Superior temporal gyrus (tissue), 1 donor: ENCODE results near the gene ARL11.

Source experiments
- DNase-seq: peaks from one replicate; pipeline ENCODE4 v3.0.0-alpha.2; 2016; ENCODE audit errors: extremely low spot score

The ARL11 gene

DNA sequence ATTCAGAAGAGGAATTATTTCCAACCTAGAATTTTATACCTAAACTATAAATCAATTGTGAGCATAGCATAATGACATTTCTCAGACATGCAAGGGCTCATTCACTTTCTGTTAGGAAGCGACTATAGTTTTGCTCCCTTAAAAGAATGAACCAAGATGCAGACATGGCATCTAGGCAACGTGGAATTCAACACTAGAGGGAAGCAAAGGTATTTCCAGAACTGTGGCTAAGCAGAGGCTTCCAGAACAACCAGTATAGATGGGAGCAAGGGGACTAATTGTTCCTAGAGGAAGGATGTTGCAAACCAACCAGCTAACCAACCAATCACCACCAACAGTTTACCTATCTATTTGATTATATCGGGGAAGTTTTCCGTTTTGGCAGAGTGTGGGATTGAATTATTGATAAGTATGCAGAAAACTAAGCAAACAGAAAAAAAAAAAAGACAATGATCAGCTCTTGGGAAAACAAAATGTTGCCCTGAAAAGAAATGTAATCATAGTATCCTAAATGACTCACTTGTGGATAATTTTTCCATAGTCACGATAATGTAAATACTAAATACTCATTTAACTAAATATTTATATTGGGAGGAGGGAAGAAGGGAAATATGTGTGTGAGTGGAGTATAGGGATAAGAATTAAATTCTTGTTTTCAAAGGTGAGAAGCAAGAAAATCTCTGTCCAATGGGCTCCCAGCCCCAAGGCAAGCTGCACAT, 21.1 kb downstream of the ARL11 start:
- no peak for DNase-seq

DNA sequence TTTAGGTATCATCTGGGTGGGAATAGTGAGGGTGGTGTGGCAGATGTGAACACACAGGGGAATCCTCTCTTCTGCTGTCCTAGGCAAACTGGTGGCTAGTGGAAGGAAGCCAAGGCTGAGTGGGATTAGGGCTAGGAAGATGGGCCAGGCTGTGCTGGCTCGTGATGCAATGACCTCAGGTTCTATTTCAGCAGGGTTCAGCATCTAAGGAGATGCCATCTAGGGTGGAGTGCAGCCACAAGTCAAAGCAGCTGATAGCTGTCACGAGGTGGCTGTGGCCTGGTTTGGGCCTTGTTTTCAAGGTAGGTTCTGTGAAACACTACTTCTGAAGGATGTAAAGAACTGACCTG, 21.6 kb downstream of the ARL11 start:
- DNase-seq, result no peak

DNA sequence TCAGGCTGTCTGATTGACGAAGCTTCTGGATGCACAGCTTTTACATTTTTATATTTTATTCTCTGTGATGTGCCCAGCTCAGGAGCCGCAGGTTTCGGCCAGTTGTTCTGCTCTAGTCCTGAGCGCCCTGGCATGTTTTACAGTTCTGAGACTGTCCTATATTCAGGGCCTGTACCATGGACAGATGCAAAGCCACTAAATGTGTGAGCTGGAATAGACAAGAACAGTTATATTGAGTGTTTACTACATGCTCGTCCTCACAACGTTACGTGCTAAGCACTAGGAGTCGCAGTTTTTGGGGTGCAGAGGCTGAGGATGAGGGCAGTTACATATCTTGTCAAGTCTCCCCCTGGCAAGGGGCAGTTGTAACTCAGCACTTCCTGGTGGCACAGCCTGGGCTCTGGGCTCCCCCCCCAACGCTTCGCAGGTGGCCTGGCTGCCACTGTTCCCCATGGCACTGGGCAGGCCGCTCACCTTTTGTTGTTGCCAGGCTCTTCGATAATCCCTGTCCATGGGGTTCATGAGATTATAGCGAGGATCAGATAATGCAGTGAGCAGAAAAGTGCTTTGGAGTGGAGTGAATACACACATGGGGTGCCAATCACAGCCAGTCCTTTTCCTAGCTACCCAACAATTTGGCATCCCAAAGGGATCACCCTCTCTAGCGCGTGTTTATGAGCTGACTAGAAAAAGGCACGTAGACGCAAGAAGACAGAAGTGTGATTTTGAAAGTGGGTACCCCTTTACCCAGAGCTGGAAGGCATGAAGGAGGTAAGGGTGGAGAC, 23.5 kb downstream of the ARL11 start:
- DNase-seq, result no peak

DNA sequence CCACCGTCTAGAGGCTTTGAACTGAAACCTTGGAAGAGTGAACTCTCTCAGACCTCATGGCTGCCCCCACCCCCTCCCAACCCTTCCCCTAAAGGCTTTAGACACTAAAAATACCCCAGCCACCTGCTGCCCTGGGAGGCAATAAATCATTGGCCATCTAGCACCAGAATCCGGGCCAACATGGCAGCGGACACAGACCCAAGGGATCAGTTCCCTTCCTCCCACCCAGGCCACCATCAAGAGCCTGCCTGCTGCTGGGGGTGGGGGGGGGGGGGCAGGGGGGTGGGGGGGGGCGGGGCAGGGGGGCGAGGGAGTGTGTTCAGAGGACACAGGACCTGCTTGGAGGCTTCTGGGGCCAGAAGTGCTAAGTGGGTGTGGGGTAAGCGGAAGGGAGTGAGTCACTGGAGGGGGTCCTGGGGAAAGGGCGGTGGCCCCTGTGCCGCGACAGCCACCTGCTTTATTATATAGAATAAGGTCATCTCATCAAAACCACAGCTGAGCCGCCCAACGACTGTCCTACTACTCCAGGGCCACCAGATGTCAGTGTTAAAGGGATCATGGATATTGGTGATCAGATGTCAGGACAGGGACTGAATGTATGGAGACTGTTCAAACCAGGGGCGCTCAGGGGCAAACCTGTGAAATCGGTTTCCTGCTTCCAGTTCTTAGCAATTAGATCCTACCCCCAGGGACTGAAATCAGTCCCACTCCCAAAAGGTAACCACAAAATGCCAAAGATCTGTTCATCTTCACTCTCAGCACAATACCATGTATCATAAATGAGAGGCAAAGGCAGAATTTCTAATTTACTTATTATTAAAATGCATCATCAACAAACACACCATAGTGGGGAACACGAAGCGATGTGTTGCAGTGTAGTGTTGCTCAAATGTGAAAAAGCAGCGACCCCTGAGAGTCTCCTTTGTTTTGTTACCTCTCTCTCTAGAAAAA, 24.3 kb downstream of the ARL11 start:
- no peak for DNase-seq

DNA sequence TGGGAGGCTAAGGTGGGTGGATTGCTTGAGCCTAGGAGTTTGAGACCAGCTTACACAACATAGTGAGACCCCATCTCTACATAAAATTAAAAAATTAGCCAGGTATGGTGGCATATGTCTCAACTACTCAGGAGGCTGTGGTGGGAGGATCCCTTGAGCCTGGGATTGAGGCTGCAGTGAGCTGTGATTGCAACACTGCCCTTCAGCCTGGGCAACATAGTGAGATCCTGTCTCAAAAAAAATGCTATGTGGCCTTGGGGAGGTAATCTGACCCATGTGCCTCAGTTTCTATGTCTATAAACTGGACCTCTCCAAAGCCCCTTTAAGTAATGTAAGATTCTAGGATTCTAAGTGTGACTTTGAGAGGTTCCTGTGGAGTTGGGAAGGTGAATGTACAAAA, 25.2 kb downstream of the ARL11 start:
- no peak for DNase-seq

DNA sequence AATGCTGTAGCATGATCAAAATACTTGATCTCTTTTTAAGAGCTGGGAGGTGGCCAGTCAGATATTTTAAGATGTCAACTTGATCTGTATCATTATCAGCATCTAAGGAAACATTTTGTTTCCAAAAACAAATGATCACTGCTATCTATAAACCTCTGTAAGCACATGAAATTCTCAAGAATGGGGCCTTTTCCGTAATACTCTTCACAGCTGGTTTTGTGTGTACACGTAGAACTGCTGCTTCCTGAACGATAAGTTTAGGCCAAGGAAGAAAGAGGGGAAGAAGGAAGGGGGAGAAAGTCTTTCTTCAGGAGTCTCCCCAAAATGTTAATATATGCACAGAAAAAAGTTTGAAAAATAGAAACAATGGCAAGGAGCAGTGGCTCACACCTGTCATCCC, 25.7 kb downstream of the ARL11 start:
- DNase-seq, result no peak

DNA sequence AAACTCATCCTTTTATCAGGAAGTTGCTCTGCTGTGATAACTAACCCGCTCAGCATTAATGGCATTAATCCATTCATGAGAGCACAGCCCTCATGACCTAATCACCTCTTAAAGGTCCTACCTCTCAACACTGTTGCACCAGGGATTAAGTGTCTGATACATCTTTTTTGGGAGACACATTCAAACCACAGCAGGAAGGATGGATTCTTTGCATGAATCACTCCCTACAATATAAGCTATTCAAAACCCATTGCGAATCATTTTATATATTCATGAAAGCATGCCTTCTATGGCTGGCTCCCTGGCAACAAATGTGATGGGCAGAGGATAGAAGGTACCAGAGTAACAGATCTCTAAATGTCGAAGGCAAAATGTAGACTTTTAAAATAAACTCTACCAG, 27.6 kb downstream of the ARL11 start:
- DNase-seq, result no peak

DNA sequence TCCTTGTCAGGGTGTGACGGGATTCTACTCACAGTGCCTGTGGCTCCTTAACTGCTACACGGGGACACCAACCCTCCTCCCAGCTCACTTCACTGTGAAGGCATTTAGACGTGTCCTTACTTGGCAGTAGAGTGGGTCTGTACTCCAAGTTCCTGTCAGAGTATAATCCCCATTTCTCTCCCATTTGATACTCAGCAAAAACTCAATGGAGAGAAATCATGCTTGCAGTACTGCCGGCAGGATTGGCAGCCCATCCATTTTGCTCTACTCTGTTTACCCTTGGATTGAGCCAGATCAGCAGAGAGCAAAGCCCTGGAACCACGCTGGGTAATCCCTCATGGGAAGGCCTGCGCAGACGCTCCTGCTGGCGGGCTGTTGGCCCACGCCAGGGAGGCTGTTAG, 28.9 kb downstream of the ARL11 start:
- DNase-seq, result no peak

DNA sequence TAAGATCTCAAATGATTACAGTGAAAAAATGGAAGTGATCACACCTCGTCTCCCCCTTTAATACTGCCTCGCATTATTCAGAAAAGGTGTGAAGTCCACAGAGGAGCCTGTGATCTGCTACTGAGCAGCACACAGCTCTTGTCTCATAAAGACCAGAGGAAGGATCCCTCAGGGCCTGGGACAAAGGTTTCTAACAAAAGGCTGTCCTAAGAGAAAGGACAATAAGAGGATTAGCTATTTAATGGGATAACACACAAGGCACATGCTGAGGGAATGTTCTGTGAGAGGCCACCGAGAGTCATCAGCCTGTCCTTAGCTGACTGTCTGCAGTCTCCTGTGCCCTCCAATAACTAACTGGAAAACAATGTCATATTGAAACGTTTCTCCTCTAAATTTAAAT, 36.3 kb downstream of the ARL11 start:
- no peak for DNase-seq

DNA sequence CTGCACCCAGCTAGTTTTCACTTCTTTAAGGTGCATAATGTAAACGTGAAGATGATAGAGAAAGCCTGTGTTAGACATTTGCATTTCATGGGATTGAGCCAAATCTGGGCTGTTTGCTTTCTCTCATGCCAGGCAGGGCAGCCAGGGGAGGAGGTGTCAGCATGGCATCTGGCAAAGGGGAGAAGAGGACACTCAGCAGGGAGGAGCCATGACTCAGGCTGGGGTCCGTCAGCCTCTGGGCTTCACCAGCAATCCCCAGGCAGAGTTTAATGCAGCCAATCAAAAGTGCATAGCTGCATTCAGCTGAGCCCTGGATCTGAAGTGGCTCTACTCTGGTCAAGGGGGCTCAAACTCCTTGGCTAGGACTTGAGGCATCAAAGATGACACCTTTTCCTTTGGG, 39.5 kb downstream of the ARL11 start:
- no peak for DNase-seq

DNA sequence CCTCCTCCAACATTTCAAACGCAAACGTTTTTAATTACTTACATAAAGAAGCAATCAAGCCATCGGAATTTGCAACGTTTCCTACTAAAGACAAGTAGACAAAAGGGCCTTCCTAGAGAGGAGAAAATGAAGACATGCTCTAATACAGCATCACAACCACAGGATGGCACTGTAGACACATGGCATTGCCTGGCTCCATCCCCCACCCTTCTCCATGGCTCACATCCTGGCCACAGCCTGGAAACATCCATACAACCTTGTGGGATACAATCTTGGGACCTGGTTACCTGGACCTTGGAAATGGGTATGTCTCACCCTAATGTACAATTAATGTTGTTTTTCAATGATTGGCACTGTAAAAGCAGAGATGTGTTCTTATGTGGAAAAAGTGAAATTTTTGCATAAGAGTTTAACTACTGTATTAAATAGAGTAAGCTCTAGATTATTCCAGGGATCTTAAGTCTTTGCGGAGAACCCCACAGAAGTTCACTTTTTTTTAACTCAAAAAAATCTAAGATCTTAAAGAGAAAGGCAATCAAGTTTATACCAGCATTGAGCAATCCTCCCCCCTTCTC, 41.5 kb downstream of the ARL11 start:
- DNase-seq, result peak; percentile 83

DNA sequence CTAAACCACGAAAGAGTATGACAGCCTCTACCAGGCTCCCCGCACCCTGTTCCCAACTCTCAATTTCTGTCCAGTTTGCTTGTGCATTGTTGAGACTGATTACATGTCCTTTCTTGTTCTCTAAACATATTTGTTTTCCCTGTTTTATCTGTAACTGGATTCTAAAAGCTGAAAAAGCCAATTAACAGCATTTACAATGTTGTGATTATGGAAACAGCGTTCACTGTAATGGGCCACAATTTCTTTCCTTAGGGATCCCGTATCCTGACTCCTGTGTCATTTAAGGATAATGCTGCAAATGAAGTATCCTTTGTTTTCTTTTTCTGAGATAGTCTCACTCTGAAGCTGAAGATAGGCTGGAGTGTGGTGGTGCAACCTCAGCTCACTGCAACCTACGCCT, 42.5 kb downstream of the ARL11 start:
- DNase-seq, result no peak

DNA sequence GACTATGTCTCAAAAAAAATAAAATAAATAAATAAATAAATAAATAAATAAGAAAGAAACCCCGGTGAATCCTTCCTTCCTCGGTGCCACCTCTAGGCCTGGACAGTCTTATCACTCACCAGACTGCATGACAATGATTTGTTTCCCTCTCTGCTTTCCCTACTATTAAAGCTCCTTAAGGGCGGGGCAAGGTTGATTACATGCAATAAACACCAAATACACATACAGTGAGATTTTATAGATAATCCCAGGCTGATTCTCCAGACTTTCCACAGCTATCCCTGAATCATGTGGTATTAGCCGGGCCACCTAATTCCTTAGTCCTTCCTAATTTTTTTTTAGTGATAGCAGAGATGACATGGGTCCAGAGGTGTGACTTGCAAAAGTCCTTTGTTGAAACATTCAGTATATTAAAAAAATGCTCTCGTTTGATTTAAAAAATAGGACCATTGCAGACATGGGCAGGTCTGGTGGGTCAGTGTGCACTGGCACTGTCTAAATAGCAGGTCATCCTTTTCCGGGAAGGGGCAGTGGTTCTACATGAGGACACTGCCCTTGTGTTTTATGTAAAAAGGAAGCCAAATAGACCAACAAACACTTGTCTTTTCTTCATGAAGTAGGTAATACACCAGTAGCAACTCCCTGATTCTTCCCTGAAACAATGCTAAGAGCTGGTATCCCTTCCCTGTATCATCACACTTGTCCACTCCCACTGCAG, 48.4 kb downstream of the ARL11 start:
- DNase-seq, result no peak

DNA sequence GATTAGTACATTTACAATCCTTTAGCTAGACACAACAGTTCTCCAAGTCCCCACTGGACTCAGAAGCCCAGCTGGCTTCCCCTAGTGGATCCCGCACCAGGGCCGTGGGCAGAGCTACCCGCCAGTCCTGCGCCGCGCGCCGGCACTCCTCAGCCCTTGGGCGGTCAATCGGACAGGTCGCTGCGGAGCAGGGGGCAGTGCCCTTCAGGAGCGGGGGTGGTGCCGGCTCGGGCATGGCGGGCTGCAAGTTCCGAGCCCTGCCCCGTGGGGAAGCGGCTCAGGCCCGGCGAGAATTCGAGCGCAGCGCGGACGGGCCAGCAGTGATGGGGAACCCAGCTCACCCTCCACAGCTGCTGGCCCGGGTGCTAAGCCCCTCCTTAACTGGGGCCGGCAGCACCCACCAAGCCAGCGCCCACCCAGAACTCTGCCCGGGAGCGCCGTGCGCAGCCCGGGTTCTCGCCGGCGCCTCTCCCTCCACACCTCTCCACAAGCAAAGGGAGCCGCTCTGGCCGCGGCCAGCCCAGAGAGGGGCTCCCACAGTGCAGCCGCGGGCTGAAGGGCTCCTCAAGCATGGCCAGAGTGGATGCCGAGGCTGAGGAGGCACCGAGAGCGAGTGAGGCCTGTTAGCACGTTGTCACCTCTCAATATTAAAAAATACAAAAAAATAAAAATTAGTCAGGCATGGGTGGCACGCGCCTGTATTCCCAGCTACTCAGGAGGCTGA, 50.0 kb downstream of the ARL11 start:
- DNase-seq, result no peak

DNA sequence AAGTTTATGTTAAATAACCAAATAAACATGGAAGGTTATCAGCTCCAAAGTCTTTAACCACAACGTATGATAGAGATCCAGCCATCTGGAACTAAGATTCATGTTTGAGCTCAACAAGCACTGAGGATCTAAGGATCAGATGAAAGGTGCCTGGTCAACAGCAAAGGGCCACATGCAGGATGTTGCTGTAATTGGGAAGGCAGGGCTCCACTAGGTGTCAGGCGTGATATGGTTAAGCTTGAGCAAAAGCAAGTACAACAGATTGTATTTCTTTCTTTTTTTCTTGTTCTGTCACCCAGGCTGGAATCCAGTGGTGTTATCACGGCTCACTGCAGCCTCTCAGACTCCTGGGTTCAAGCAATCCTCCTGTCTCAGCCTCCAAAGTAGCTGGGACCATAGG, 50.9 kb downstream of the ARL11 start:
- DNase-seq, result no peak

DNA sequence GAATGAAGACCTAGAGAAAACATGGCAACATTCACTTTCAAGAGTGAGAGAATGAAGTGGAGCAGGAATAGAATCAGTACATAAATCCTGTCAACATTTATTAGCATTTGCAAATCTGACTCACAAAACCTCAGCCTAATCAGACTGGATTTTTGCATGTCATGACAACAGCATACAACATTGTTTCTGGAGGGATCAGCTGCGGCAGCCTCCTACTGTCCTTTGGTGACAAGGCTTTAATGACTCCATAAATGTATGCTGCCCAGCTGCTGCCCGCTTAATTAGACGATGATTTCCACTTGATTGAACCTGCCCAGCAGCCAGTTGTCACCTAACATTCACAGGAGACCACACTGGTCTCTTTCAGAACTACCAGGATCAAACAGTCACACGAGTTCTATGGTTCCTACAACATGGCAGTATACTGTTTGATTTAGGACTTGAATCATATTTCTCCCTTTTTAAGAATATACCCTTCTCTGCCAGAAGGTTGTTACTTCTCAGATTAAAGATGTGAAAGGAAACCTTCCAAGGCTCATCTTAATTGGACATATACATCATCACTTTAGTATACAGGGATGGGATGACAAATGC, 53.6 kb downstream of the ARL11 start:
- DNase-seq, result no peak
